MG63 (cell line): ENCODE results near the gene IGFBP7. TPM values are rescaled to one million over a fixed set of nuclear protein-coding genes. Genes with fewer than 3 reads are reported as not detected.

ENCODE experiments used
- DNase-seq: peaks from one replicate; pipeline ENCODE4 v3.0.0-alpha.2; 2020
- H3K27me3 ChIP-seq: fragments of 250-450 bp; sonication (Bioruptor Pico); 2 replicates; pipeline ENCODE4 v1.5.1; 2020; ENCODE audit warnings: mild to moderate bottlenecking, moderate library complexity
- H3K36me3 ChIP-seq: fragments of 250-450 bp; sonication (Bioruptor Pico); 2 replicates; pipeline ENCODE4 v1.5.1; 2020; ENCODE audit warnings: mild to moderate bottlenecking, moderate library complexity
- H3K4me3 ChIP-seq: fragments of 250-450 bp; sonication (Bioruptor Pico); 2 replicates; pipeline ENCODE4 v1.5.1; 2020; ENCODE audit warnings: mild to moderate bottlenecking, moderate library complexity
- H3K9me3 ChIP-seq: fragments of 250-450 bp; sonication (Bioruptor Pico); 2 replicates; pipeline ENCODE4 v1.5.1; 2020; ENCODE audit warnings: mild to moderate bottlenecking, moderate library complexity
- total RNA-seq: library from RNA; depleted of rRNA; stranded (reverse); fragments of >200 nt; shearing (Covaris generic); gene quantifications from 2 replicates; pipeline ENCODE4 v1.2.3, GENCODE V29; 2014; ENCODE audit warnings: low replicate concordance

The IGFBP7 gene
- total RNA-seq, 1 experiment from 2014 or later: 410 TPM

DNA sequence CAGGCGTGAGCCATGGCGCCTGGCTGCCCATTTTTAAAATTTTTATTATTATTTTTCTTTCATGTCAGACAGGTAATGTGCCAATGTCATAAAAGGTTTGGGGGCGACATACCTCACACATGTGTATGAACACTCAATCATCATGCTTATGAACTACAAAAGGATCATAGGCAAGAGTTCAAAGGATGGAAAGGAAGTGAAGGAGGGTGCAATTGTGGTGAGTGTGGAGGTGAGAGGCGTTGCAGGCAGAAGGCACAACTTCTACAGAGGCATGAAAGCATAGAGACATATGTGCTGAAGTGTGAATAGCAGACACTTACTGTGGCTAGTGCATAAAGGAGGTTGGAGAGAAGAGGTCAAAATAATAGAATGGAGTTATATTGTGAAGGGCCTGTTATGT lies 4.0 kb downstream of the IGFBP7 start:
- Histone ChIP-seq H3K27me3 (no peaks in the 10 kb centered on the region), H3K36me3 (peaks cover 19% of the 10 kb centered on the region), H3K9me3 (no peaks in the 10 kb centered on the region), H3K4me3 (no peak overlapping the region)
- no peak for DNase-seq

DNA sequence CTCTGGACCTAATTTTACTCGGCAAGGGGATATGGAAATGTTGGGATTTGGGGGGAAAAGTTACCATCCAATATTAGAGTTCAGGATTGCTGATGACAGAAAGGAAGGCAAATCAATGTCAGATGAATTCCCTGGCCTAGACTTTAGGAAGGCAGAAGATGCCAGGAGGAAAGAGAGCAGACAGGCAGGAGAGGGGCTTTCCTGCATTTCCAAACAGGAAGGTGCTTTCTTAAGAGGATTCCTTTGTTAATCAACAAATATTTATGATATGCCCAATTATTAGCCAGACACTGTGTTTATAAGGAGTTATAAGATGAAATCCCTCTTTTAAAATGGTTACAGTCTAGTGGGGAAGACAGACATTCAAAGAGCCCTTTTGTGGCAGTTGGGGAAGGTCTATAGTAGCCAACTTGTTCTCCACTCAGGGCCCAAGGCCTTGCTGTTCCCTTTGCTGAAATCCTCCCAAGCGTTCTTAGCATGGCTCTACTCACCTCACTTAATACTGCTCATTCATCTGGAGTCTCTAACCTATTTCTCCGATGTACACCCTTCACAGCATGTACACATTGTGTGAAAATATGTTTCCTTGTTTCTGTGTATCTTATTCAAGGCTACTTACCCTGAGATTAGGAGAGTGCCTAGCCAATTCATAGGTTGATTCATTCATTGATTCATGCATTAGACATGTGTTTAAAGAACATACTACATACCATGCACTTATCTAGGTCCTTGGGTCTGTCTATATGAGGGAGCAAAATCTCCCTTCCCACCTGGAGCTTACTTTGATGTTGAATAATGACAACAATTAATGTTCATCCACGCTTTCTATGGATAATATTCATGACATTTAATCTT lies 5.3 kb downstream of the IGFBP7 start:
- Histone ChIP-seq H3K27me3 (no peaks in the 10 kb centered on the region), H3K9me3 (no peaks in the 10 kb centered on the region), H3K4me3 (no peak overlapping the region), H3K36me3 (peaks cover 23% of the 10 kb centered on the region)
- DNase-seq: no peak

DNA sequence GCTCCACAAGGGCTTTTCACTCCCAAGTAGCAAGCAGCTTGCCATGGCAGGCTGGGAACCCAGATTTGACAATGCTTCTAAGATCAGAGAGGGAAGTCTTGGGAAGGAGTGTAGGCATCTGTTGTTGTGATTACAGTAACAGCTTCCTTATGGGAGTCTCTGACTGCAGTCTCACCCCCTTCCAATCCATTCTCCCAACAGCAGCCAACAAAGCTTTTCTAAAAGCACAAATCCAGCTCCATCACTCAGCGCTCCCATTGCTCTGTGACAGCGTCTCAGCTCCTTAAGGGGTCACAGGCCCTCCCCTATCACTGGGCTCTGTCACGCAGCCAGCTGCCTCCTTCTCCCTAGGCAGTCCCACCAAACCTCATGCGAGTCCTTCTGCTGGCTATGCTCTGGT lies 7.1 kb downstream of the IGFBP7 start:
- no peak for DNase-seq
- Histone ChIP-seq H3K27me3 (no peaks in the 10 kb centered on the region), H3K36me3 (peaks cover 23% of the 10 kb centered on the region), H3K9me3 (no peaks in the 10 kb centered on the region), H3K4me3 (no peak overlapping the region)

GRCh38 chr4:57102050-57102624 lies 8.0 kb downstream of the IGFBP7 start:
- Histone ChIP-seq H3K36me3 (peaks cover 17% of the 10 kb centered on the region), H3K4me3 (no peak overlapping the region), H3K9me3 (no peaks in the 10 kb centered on the region), H3K27me3 (no peaks in the 10 kb centered on the region)
- no peak for DNase-seq

- Histone ChIP-seq H3K9me3 (no peaks in the 10 kb centered on the region), H3K36me3 (peaks cover 14% of the 10 kb centered on the region), H3K27me3 (no peaks in the 10 kb centered on the region), H3K4me3 (no peak overlapping the region)
- DNase-seq: no peak
Measured at GRCh38 chr4:57100979-57101651, 9.1 kb downstream of the IGFBP7 start.

- peaks cover 8% of the 10 kb centered on the region for H3K36me3 ChIP-seq
- DNase-seq: no peak
- H3K27me3 ChIP-seq: no peaks in the 10 kb centered on the region
- no peaks in the 10 kb centered on the region for H3K9me3 ChIP-seq
- H3K4me3 ChIP-seq: no peak overlapping the region
Measured at GRCh38 chr4:57099363-57099762, 10.8 kb downstream of the IGFBP7 start.

DNA sequence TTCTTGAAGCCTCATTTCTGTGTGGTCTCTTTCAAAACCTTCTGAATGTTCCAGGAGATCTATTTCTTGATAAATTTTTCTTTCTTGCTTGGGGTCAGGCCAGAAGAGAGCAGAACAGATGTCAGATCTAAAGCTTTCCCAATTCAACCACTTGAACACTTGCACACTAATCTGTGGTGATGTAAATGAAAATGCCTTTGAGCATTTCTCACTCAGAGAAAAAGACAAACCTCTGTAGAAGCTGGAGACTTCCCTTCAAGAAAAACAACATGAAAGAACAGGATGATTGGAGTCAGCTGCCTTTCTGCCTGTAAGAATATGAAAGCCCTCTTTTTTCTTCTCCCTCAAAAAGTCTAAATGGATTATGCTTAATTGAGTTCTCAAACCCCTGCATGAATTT lies 11.2 kb downstream of the IGFBP7 start:
- Histone ChIP-seq H3K4me3 (no peak overlapping the region), H3K27me3 (no peaks in the 10 kb centered on the region), H3K9me3 (no peaks in the 10 kb centered on the region), H3K36me3 (peaks cover 8% of the 10 kb centered on the region)
- DNase-seq: no peak

- Histone ChIP-seq H3K27me3 (no peaks in the 10 kb centered on the region), H3K4me3 (no peak overlapping the region), H3K36me3 (peaks cover 8% of the 10 kb centered on the region), H3K9me3 (no peaks in the 10 kb centered on the region)
- no peak for DNase-seq
Measured at GRCh38 chr4:57098415-57098814, 11.8 kb downstream of the IGFBP7 start.

GRCh38 chr4:57097711-57098110 lies 12.5 kb downstream of the IGFBP7 start:
- Histone ChIP-seq H3K27me3 (no peaks in the 10 kb centered on the region), H3K9me3 (no peaks in the 10 kb centered on the region), H3K4me3 (no peak overlapping the region), H3K36me3 (peaks cover 8% of the 10 kb centered on the region)
- no peak for DNase-seq

DNA sequence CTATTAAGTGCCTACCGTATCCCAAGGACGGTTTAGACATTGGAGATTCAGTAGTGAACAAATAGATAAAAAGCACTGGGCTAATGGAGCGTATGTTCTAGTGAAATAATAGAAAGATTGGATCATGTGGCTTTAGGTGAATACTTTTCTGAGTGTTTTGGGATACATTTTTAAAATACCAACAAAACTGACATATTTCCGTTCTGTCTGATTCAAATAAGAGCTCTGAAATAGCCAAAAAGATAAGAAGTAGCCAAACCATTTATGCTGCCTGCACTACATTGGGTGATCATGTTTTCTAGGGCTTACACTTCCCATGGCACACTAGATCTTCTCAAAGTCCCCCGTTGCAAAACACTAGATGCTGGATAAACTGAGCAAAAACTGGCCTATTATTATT lies 14.2 kb downstream of the IGFBP7 start:
- Histone ChIP-seq H3K4me3 (no peak overlapping the region), H3K36me3 (peaks cover 2% of the 10 kb centered on the region), H3K9me3 (no peaks in the 10 kb centered on the region), H3K27me3 (no peaks in the 10 kb centered on the region)
- no peak for DNase-seq

DNA sequence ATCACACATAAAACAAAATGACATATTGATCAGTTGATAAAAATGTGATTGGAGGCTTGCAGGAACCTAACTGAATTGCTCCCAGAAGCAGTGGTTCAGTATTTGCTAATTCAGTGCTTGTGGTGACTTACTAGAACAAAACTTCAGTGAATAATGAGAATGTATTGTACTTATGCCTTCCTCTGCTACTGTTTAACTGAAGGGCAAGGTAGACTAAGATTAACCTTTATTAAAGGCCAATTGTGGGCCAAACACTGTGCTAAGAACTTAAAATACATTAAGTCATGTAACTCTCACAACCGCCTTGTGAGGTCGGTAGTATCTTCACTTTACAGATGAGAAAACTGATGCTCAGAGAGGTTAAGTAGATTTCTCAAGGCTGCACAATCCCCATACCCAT lies 14.9 kb downstream of the IGFBP7 start:
- Histone ChIP-seq H3K4me3 (no peak overlapping the region), H3K36me3 (no peaks in the 10 kb centered on the region; the same call in none of the 2 replicates), H3K9me3 (no peaks in the 10 kb centered on the region), H3K27me3 (no peaks in the 10 kb centered on the region)
- DNase-seq: no peak

DNA sequence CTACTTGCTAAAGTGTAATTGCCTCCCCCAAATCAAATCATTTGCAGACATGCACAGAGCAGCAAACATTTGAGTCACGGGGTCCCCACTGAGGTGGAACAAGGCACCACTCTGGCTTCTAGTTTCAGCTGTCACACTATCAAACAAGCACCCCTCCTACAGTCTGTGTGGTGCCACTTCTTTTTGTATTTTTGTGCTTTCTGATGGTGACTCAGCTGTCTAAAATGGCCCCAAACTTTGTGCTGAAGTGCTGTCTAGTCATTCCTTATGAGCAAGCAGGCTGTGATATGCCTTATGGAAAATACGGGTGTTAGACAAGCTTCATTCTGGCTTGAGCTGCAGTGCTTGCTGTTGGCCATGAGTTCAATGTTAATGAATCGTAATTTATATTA lies 15.4 kb downstream of the IGFBP7 start:
- no peak overlapping the region for H3K4me3 ChIP-seq
- H3K36me3 ChIP-seq: no peaks in the 10 kb centered on the region; the same call in none of the 2 replicates
- H3K27me3 ChIP-seq: no peaks in the 10 kb centered on the region
- no peak for DNase-seq
- H3K9me3 ChIP-seq: no peaks in the 10 kb centered on the region

- DNase-seq: no peak
- Histone ChIP-seq H3K36me3 (no peaks in the 10 kb centered on the region; the same call in none of the 2 replicates), H3K9me3 (no peaks in the 10 kb centered on the region), H3K27me3 (no peaks in the 10 kb centered on the region), H3K4me3 (no peak overlapping the region)
Measured at GRCh38 chr4:57093845-57094831, 16.0 kb downstream of the IGFBP7 start.

DNA sequence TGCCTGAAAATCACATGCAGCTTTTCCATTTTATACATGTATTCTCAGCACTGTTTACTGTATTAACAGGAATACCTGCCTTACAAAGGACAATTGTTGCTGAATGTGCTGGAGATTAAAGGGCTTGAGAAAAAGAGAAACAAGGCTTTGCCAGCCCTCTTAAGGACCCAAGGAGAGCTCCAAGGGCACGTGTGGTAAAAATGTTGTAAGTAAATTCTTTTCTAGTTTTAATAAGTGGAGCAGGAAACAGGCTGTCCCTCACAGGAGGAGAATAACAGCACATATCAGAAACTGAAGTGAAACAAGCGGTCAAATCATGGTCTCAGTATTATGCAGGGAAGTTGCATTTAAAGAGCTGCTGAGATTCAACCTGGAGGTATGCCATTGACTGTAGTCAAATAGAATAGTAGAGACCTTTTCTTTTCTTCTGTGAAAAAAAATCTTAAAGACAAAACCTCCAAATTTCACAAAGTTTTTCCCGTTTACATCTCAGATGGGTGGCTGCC lies 18.5 kb downstream of the IGFBP7 start:
- Histone ChIP-seq H3K27me3 (no peaks in the 10 kb centered on the region), H3K4me3 (no peak overlapping the region), H3K36me3 (no peaks in the 10 kb centered on the region; the same call in none of the 2 replicates), H3K9me3 (no peaks in the 10 kb centered on the region)
- DNase-seq: no peak

DNA sequence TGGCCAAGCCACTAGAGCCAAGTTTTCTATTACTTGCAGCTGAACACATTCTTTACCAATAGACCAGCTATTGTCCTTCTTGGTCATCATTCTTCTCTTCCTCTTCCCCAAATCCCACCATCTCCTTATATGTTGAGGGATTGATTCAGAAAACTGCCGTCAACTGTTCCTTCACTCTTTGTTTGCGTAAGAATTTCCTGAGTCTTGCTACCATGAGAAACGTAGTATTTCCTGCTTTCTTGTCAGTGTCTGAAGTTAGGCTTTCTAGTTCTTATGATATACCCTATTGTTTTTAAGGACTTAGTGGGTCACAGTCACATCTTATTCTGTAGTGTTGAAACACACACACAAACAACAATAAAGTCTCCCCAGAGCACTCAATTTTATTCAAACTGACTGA lies 20.1 kb downstream of the IGFBP7 start:
- DNase-seq: no peak
- H3K9me3 ChIP-seq: no peaks in the 10 kb centered on the region
- H3K36me3 ChIP-seq: no peaks in the 10 kb centered on the region; the same call in none of the 2 replicates
- no peak overlapping the region for H3K4me3 ChIP-seq
- H3K27me3 ChIP-seq: no peaks in the 10 kb centered on the region

- no peaks in the 10 kb centered on the region; the same call in none of the 2 replicates for H3K36me3 ChIP-seq
Measured at GRCh38 chr4:57089549-57089948, 20.6 kb downstream of the IGFBP7 start.

More at GRCh38 chr4:57089549-57089948, 20.6 kb downstream of the IGFBP7 start:
- no peak for DNase-seq
- Histone ChIP-seq H3K4me3 (no peak overlapping the region), H3K9me3 (no peaks in the 10 kb centered on the region), H3K27me3 (no peaks in the 10 kb centered on the region)
